ENCODE measurements around the gene ABHD3.
"Not testable (repeated sequence)": the region's sequence is repeated elsewhere in the genome, so short reads cannot be mapped to it uniquely, and the experiment has no call there.

ABHD3 gene

GRCh38 chr18:21656402-21656801, 48.2 kb downstream of the ABHD3 start:
- DNase-seq (ENCODE audit: extremely low read depth, low read depth) = no peak
- TF ChIP-seq CTCF (IDR thresholded peaks at IDR 0.05; ENCODE audit: low read depth, low read length, missing control alignments) = no peak
- no peak overlapping the region for H3K4me3 ChIP-seq (replicated peaks; ENCODE audit: low read depth, low read length)

GRCh38 chr18:21653361-21653760, 51.2 kb downstream of the ABHD3 start:
- H3K4me3 ChIP-seq (replicated peaks; ENCODE audit: low read depth, low read length) = no peak overlapping the region
- no peak for TF ChIP-seq CTCF (IDR thresholded peaks at IDR 0.05; ENCODE audit: low read depth, low read length, missing control alignments)
- no peak for DNase-seq (ENCODE audit: extremely low read depth, low read depth)

- H3K4me3 ChIP-seq (replicated peaks; ENCODE audit: low read depth, low read length) = no peak overlapping the region
- TF ChIP-seq CTCF (IDR thresholded peaks at IDR 0.05; ENCODE audit: low read depth, low read length, missing control alignments) = no peak
- DNase-seq (ENCODE audit: extremely low read depth, low read depth) = no peak
Measured at GRCh38 chr18:21652073-21652472, 52.5 kb downstream of the ABHD3 start.

GRCh38 chr18:21650311-21650710, 54.3 kb downstream of the ABHD3 start:
- no peak overlapping the region for H3K4me3 ChIP-seq (replicated peaks; ENCODE audit: low read depth, low read length)
- no peak for TF ChIP-seq CTCF (IDR thresholded peaks at IDR 0.05; ENCODE audit: low read depth, low read length, missing control alignments)
- no peak for DNase-seq (ENCODE audit: extremely low read depth, low read depth)

GRCh38 chr18:21640375-21640774, 64.2 kb downstream of the ABHD3 start:
- not testable (repeated sequence) for H3K4me3 ChIP-seq (replicated peaks; ENCODE audit: low read depth, low read length); DNase-seq (ENCODE audit: extremely low read depth, low read depth)

- DNase-seq (ENCODE audit: extremely low read depth, low read depth) = no peak
- no peak overlapping the region for H3K4me3 ChIP-seq (replicated peaks; ENCODE audit: low read depth, low read length)
- no peak for TF ChIP-seq CTCF (IDR thresholded peaks at IDR 0.05; ENCODE audit: low read depth, low read length, missing control alignments)
Measured at GRCh38 chr18:21638822-21639221, 65.8 kb downstream of the ABHD3 start.

GRCh38 chr18:21636769-21637168, 67.8 kb downstream of the ABHD3 start:
- TF ChIP-seq CTCF (IDR thresholded peaks at IDR 0.05; ENCODE audit: low read depth, low read length, missing control alignments) = no peak
- H3K4me3 ChIP-seq (replicated peaks; ENCODE audit: low read depth, low read length) = no peak overlapping the region
- DNase-seq (ENCODE audit: extremely low read depth, low read depth) = peak; percentile 7

Measured in HFF-Myc (cell line).